A172 (cell line): Measurements from ENCODE around the gene NSF. TPM values are rescaled to one million over a fixed set of nuclear protein-coding genes. Genes with fewer than 3 reads are reported as not detected.

Experiments used
- DNase-seq: peaks from one replicate; pipeline ENCODE4 v3.0.0-alpha.2; 2015; ENCODE audit warnings: low spot score
- total RNA-seq: library from RNA; depleted of rRNA; stranded (reverse); fragments of >200 nt; shearing (Covaris generic); gene quantifications from 2 replicates; pipeline ENCODE4 v1.2.3, GENCODE V29; 2014; rRNA removed

NSF gene
- total RNA-seq, 1 experiment from 2014 or later = 55.9 TPM

DNA sequence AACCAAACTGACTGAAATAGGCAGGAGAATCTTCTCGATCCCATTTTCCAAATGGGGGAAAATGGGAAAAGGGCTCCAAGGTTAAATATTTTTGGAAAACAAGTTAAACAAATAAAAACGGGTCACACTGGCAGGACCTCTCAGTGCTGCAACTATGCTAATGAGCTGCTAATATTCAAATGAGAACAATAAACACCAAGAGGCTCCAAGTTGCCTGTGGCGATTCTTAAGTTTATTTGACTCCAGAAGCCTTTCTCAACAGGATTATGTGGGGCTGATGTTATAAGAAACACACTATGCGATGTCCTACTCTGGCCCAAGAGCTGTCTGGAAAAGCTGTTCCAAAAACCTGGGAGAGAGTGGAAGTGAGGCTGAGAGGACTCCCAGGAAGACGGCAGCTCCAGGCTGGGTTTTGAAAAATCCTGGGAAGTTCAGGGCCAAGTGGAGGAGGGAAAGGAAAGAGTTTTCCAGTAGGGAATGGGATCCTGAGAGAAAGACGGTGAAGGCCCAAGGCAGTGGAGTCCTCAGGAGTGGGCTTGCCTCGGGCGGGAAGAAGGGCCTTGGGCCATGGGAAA lies 206.6 kb downstream of the NSF start:
- DNase-seq = no peak

DNA sequence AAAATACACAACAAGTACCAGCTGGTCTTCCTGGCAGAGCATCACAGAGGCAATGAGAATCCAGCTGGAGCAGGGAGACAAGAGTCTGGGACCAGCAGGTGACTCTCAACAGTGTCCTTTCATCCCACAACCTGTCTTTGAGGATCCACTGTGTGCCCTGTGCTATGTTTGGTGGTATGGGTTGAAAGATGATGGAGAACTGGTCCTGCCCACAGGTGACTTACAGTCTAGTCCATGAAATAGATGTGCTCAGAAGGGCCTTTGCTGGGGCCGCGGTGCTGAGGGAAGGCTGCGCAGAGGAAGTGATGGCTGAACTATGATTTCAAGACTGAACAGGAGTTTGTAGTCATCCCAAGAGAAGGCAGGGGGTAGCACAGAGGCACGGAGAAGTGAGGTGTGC lies 210.1 kb downstream of the NSF start:
- no peak for DNase-seq

DNA sequence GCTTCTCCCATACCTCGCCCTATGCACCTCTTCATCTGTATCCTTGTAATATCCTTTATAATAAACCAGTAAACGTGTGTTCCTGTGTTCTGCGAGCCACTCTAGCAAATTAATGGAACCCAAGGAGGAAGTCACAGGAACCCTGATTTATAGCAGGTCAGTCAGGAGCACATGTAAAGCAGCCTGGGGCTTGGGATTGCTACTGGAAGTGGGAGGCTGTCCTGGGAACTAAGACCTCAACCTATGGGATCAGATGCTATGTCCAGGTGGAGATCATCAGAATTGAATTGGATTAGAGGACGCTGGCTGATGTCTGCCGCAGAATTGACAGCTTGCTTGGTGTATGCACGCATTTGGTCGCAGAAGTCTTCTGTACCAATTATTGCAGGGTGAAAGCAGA lies 212.3 kb downstream of the NSF start:
- DNase-seq = no peak

DNA sequence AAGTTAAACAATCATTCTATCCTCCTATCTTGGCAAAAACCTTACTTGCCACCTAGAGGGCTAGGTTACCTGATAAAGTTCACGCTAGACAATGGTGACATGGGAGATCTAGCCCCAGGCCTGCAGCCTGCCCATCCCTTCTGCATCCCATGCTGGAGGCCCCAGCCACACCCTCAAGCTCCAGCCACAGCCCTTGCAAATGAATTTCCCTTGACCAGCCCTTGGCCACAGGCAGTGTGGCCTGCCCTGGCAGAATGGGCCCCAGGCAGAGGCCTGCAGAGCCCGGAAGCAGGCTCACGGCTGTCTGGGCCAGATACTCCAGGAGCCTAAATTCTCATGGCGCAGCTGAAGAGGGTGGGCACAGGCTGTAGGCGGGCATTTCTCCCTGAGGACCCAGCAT lies 213.1 kb downstream of the NSF start:
- no peak for DNase-seq

DNA sequence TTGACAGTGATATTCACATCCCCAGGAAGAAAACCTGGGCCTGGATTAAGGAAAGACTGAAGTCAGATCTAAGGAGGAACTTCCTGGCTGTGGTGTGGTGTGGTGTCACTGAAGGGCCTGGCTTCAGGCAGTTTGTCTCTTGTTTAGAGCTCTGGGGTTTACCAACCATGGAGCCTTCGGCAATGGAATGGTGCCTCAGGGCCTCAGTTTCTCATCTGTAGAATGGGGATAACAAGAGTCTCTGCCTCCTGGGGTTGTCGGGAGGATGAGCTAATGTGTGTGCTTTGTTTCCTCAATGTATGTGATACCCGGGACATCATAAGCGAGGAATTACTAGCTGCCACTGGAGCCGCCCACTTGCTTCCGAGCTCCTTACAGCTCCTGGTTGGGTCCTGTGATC lies 215.3 kb downstream of the NSF start:
- DNase-seq = no peak

Other genes starting within 250 kb of the NSF start
- gene ARL17B, start 228.9 kb upstream of the NSF start, total RNA-seq = 21.6 and 26.7 TPM in 2 replicates
- 1.9 and 3.4 TPM in 2 replicates for gene LRRC37A2, start 78.2 kb upstream of the NSF start, total RNA-seq
- gene ARL17A, start 11.0 kb upstream of the NSF start, total RNA-seq = 4.7 and 5.8 TPM in 2 replicates
- 5.3 and 6.0 TPM in 2 replicates for gene WNT3, start 228.0 kb downstream of the NSF start, total RNA-seq